ENCODE measurements around the gene ADSL. TPM values are rescaled to one million over a fixed set of nuclear protein-coding genes. Genes with fewer than 3 reads are reported as not detected.
A peak's percentile ranks its signal among the peaks of the same experiment; 100 is the strongest.

The ADSL gene
- polyA plus RNA-seq, 2 donors = 22.0 to 33.3 TPM

DNA sequence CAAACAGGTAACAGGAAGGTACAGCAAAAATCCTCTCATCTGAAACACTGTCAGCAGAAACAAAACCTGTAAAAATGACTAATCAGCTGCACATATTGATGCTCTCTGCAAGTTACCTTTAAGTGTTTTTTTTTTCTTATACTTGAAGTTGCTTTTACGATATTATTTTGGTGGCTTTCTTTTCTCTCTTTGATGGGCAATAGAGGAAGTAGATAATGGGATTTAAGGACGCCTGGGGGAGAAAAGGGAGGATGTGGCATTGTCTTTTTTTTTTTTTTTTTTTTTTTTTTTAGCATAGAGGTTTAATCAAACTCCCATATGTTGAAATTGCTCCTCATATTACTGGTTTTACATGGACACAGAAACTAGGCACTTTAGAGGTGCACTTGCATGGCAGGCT is 11.4 kb upstream of the ADSL start:
- H3K4me1 ChIP-seq (ENCODE audit: control insufficient read depth in 2 of 2, insufficient read depth in 2 of 2, low read length in 1 of 2) = no peaks in the 10 kb centered on the region
- WGBS, 2 donors = 27 to 42% methylated on average over 2 of the region's 2 CpGs
- H3K36me3 ChIP-seq (ENCODE audit: control insufficient read depth in 2 of 2, insufficient read depth in 2 of 2, low read length in 1 of 2) = no peaks in the 10 kb centered on the region
- no peak overlapping the region for H3K27ac ChIP-seq (ENCODE audit: low read depth in 2 of 2, low read length in 1 of 2)
- no peaks in the 10 kb centered on the region for H3K9me3 ChIP-seq (ENCODE audit: control insufficient read depth in 2 of 2, insufficient read depth in 1 of 2, low read depth in 1 of 2, low read length in 1 of 2)
- H3K27me3 ChIP-seq (ENCODE audit: control insufficient read depth in 1 of 2, insufficient read depth in 2 of 2, low read length in 2 of 2) = no peaks in the 10 kb centered on the region
- no peak overlapping the region for H3K4me3 ChIP-seq (ENCODE audit: low read depth in 1 of 2, low read length in 2 of 2)

DNA sequence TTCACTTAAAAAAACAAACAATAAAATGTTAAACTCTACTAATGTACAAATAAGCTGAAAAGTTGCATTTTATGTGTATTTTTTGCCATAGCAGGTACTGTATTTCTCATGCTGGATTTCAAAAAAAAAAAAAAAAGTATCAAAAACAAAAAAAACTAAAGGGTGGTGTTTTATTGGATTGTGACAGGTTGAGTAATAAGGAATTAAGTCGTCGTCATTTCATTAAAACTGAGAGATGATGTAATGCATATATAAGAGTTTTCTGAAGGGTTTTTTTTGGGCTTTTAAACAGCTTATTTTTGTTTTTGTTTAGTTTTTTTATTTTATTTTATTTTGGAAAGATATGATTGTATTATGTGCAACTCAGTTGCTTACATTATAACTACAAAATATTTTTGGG is 10.9 kb upstream of the ADSL start:
- Histone ChIP-seq H3K27me3 (ENCODE audit: control insufficient read depth in 1 of 2, insufficient read depth in 2 of 2, low read length in 2 of 2) (no peaks in the 10 kb centered on the region), H3K36me3 (ENCODE audit: control insufficient read depth in 2 of 2, insufficient read depth in 2 of 2, low read length in 1 of 2) (no peaks in the 10 kb centered on the region), H3K9me3 (ENCODE audit: control insufficient read depth in 2 of 2, insufficient read depth in 1 of 2, low read depth in 1 of 2, low read length in 1 of 2) (no peaks in the 10 kb centered on the region), H3K4me1 (ENCODE audit: control insufficient read depth in 2 of 2, insufficient read depth in 2 of 2, low read length in 1 of 2) (no peaks in the 10 kb centered on the region), H3K4me3 (ENCODE audit: low read depth in 1 of 2, low read length in 2 of 2) (no peak overlapping the region), H3K27ac (ENCODE audit: low read depth in 2 of 2, low read length in 1 of 2) (no peak overlapping the region)
- WGBS, 2 donors = 39 to 41% methylated on average over 2 of the region's 2 CpGs

DNA sequence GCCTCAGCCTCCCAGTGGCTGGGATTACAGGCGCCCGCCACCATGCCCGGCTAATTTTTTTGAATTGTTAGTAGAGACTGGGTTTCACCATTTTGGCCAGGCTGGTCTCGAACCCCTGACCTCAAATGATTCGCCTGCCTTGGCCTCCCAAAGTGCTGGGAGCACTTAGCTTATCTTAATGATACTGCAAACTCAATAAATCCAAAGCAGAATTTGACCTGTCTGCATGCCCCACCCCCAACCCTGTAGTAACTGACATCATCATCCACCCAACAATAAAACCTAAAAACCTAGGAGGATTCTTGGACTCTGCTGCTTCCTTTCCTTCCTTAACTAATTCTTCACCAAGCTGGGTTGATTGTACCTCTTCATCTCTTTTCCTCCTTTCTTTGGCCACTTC is 6.3 kb upstream of the ADSL start:
- H3K4me3 ChIP-seq (ENCODE audit: low read depth in 1 of 2, low read length in 2 of 2) = no peak overlapping the region

DNA sequence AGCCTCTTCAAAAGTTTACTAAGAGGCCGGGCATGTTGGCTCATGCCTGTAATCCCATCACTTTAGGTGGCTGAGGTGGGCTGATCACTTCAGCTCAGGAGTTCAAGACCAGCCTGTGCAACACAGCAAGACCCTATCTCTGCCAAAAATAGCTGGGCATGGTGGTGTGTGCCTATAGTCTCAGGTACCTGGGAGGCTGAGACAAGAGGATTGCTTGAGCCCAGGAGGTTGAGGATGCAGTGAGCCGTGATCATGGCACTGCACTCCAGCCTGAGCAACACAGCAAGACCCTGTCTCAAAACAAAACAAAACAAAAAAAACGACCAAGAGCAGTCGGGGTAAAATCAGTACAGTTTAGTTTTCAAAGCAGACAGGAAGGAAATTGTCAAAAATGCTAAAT is 4.7 kb upstream of the ADSL start:
- WGBS, 2 donors = 43 to 56% methylated on average over 4 of the region's 4 CpGs
- no peaks in the 10 kb centered on the region for H3K27me3 ChIP-seq (ENCODE audit: control insufficient read depth in 1 of 2, insufficient read depth in 2 of 2, low read length in 2 of 2)
- H3K27ac ChIP-seq (ENCODE audit: low read depth in 2 of 2, low read length in 1 of 2) = no peak overlapping the region
- H3K4me1 ChIP-seq (ENCODE audit: control insufficient read depth in 2 of 2, insufficient read depth in 2 of 2, low read length in 1 of 2) = no peaks in the 10 kb centered on the region
- H3K9me3 ChIP-seq (ENCODE audit: control insufficient read depth in 2 of 2, insufficient read depth in 1 of 2, low read depth in 1 of 2, low read length in 1 of 2) = no peaks in the 10 kb centered on the region
- H3K36me3 ChIP-seq (ENCODE audit: control insufficient read depth in 2 of 2, insufficient read depth in 2 of 2, low read length in 1 of 2) = no peaks in the 10 kb centered on the region
- H3K4me3 ChIP-seq (ENCODE audit: low read depth in 1 of 2, low read length in 2 of 2) = no peak overlapping the region

More for the DNA sequence above, 6.3 kb upstream of the ADSL start:
- Histone ChIP-seq H3K27ac (ENCODE audit: low read depth in 2 of 2, low read length in 1 of 2) (no peak overlapping the region), H3K9me3 (ENCODE audit: control insufficient read depth in 2 of 2, insufficient read depth in 1 of 2, low read depth in 1 of 2, low read length in 1 of 2) (no peaks in the 10 kb centered on the region), H3K4me1 (ENCODE audit: control insufficient read depth in 2 of 2, insufficient read depth in 2 of 2, low read length in 1 of 2) (no peaks in the 10 kb centered on the region), H3K27me3 (ENCODE audit: control insufficient read depth in 1 of 2, insufficient read depth in 2 of 2, low read length in 2 of 2) (no peaks in the 10 kb centered on the region), H3K36me3 (ENCODE audit: control insufficient read depth in 2 of 2, insufficient read depth in 2 of 2, low read length in 1 of 2) (no peaks in the 10 kb centered on the region)
- 94% methylated on average over 5 of the region's 5 CpGs for WGBS, 2 donors

DNA sequence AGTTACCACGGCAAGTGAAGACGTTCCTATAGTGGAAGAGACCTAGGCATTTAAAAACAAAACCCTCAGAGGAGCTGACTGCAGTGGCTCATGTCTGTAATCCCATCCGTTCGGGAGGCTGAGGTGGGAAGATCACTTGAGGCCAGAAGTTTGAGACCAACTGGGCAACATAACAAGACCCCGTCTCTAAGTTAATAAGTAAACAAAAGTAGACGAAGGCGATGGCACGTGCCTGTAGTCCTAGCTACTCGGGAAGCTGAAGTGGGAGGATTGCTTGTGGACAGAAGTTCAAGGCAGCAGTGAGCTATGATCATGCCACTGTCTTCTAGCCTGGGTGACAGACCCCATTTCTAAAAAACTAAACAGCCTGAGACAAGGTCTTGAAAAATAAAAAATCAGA is 3.8 kb upstream of the ADSL start:
- 45% methylated on average over 9 of the region's 9 CpGs for WGBS, 2 donors
- H3K36me3 ChIP-seq (ENCODE audit: control insufficient read depth in 2 of 2, insufficient read depth in 2 of 2, low read length in 1 of 2) = no peaks in the 10 kb centered on the region
- H3K27me3 ChIP-seq (ENCODE audit: control insufficient read depth in 1 of 2, insufficient read depth in 2 of 2, low read length in 2 of 2) = no peaks in the 10 kb centered on the region
- H3K4me3 ChIP-seq (ENCODE audit: low read depth in 1 of 2, low read length in 2 of 2) = no peak overlapping the region
- no peak overlapping the region for H3K27ac ChIP-seq (ENCODE audit: low read depth in 2 of 2, low read length in 1 of 2)
- no peaks in the 10 kb centered on the region for H3K9me3 ChIP-seq (ENCODE audit: control insufficient read depth in 2 of 2, insufficient read depth in 1 of 2, low read depth in 1 of 2, low read length in 1 of 2)
- H3K4me1 ChIP-seq (ENCODE audit: control insufficient read depth in 2 of 2, insufficient read depth in 2 of 2, low read length in 1 of 2) = no peaks in the 10 kb centered on the region

DNA sequence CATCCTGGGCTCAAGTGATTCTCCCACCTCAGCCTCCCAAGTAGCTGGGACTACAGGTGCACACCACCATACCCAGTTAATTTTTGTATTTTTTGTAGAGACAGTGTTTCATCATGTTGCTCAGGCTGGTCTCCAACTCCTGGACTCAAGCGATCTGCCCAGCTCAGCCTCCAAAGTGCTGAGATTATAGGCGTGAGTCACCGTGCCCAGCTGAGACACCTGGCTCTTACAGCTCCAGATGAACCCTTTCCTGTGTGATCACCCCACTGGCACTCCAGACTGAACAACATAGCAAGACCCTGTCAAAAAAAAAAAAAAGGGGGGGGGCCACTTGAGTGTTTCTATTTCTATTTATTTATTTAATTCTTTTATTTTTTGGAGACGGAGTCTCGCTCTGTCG is 1.0 kb upstream of the ADSL start:
- WGBS, 2 donors = 57 to 65% methylated on average over 6 of the region's 6 CpGs
- no peaks in the 10 kb centered on the region for H3K4me1 ChIP-seq (ENCODE audit: control insufficient read depth in 2 of 2, insufficient read depth in 2 of 2, low read length in 1 of 2)
- no peaks in the 10 kb centered on the region for H3K27me3 ChIP-seq (ENCODE audit: control insufficient read depth in 1 of 2, insufficient read depth in 2 of 2, low read length in 2 of 2)
- no peaks in the 10 kb centered on the region for H3K36me3 ChIP-seq (ENCODE audit: control insufficient read depth in 2 of 2, insufficient read depth in 2 of 2, low read length in 1 of 2)
- H3K9me3 ChIP-seq (ENCODE audit: control insufficient read depth in 2 of 2, insufficient read depth in 1 of 2, low read depth in 1 of 2, low read length in 1 of 2) = no peaks in the 10 kb centered on the region
- no peak overlapping the region for H3K27ac ChIP-seq (ENCODE audit: low read depth in 2 of 2, low read length in 1 of 2)
- H3K4me3 ChIP-seq (ENCODE audit: low read depth in 1 of 2, low read length in 2 of 2) = peak overlapping the region in 1 of 2 donors; percentile 61

DNA sequence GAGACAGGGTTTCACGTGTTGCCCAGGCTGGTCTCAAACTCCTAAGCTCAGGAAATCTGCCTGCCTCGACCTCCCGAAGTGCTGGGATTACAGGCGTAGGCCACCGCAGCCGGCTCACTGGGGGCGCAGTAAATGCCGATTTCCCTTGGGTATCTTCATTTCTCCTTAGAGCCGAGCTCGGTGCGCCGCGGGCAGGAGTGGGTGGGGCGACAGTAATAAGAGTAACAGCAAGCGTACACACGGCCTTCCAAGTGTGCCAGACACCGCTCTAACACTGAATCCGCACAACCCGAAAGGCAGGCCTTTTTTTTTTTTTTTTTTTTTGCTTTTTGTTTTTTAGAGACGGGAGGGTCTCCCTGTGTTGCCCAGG is 500 bp upstream of the ADSL start:
- Histone ChIP-seq H3K36me3 (ENCODE audit: control insufficient read depth in 2 of 2, insufficient read depth in 2 of 2, low read length in 1 of 2) (no peaks in the 10 kb centered on the region), H3K4me3 (ENCODE audit: low read depth in 1 of 2, low read length in 2 of 2) (peak overlapping the region; percentile 61 to 89), H3K27me3 (ENCODE audit: control insufficient read depth in 1 of 2, insufficient read depth in 2 of 2, low read length in 2 of 2) (no peaks in the 10 kb centered on the region), H3K27ac (ENCODE audit: low read depth in 2 of 2, low read length in 1 of 2) (peak overlapping the region; percentile 93 to 96), H3K4me1 (ENCODE audit: control insufficient read depth in 2 of 2, insufficient read depth in 2 of 2, low read length in 1 of 2) (no peaks in the 10 kb centered on the region), H3K9me3 (ENCODE audit: control insufficient read depth in 2 of 2, insufficient read depth in 1 of 2, low read depth in 1 of 2, low read length in 1 of 2) (no peaks in the 10 kb centered on the region)
- WGBS, 2 donors = 0 to 1% methylated on average over 20 of the region's 20 CpGs

DNA sequence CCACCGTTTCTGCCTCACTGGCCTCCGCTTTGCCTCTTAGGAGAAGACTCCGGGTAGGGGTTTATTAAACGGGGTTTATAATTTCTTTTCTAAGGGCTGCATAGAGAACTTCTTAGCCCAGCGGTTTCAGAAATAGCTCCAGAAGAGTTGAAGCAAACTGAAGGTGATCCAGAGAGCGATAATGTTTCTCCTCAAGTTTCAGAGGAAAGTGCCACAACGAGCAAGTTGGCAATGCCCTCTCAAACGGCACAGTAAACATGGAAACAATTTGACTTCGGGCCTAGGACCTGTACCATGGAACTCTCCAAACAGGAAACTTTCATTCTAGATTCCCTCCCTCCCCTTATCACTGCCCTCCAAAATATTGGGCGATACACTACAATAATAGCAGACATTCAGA is 1.0 kb downstream of the ADSL start:
- no peaks in the 10 kb centered on the region for H3K9me3 ChIP-seq (ENCODE audit: control insufficient read depth in 2 of 2, insufficient read depth in 1 of 2, low read depth in 1 of 2, low read length in 1 of 2)
- H3K4me1 ChIP-seq (ENCODE audit: control insufficient read depth in 2 of 2, insufficient read depth in 2 of 2, low read length in 1 of 2) = no peaks in the 10 kb centered on the region
- 13 to 15% methylated on average over 10 of the region's 10 CpGs for WGBS, 2 donors
- no peaks in the 10 kb centered on the region for H3K27me3 ChIP-seq (ENCODE audit: control insufficient read depth in 1 of 2, insufficient read depth in 2 of 2, low read length in 2 of 2)
- peak overlapping the region; percentile 93 to 96 for H3K27ac ChIP-seq (ENCODE audit: low read depth in 2 of 2, low read length in 1 of 2)
- H3K36me3 ChIP-seq (ENCODE audit: control insufficient read depth in 2 of 2, insufficient read depth in 2 of 2, low read length in 1 of 2) = no peaks in the 10 kb centered on the region
- H3K4me3 ChIP-seq (ENCODE audit: low read depth in 1 of 2, low read length in 2 of 2) = peak overlapping the region; percentile 61 to 89

DNA sequence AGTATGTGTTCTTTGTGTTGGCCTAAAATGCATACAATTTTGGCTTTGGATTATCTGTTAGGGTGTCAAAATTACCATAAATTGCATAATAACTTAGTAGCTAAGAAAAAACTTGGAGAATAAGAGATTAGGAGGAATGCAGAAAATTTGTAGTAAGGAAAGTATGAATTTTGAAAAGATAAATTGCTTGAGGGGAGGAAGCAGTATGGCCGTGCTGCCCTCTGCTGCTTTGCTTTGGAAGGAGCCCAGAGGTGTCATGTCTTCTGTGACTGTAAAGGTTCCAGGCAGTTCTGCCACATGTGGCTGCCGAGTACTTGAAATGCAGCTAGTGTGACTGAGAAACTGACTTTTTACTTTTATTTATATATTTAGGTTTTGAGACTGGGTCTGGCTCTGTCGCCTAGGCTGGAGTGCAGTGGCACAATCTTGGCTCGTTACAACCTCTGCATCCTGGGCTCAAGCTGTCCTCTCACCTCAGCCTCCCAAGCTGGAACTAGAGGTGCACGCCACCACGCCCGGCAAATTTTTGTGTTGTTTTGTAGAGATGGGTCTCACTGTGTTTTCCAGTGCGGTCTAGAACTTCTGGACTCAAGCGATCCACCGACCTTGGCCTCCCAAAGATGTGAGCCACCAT is 1.8 kb downstream of the ADSL start:
- H3K36me3 ChIP-seq (ENCODE audit: control insufficient read depth in 2 of 2, insufficient read depth in 2 of 2, low read length in 1 of 2) = peaks cover 0 to under 1% of the 10 kb centered on the region in 2 donors
- no peaks in the 10 kb centered on the region for H3K9me3 ChIP-seq (ENCODE audit: control insufficient read depth in 2 of 2, insufficient read depth in 1 of 2, low read depth in 1 of 2, low read length in 1 of 2)
- no peaks in the 10 kb centered on the region for H3K4me1 ChIP-seq (ENCODE audit: control insufficient read depth in 2 of 2, insufficient read depth in 2 of 2, low read length in 1 of 2)
- 56 to 57% methylated on average over 10 of the region's 10 CpGs for WGBS, 2 donors
- no peak overlapping the region for H3K4me3 ChIP-seq (ENCODE audit: low read depth in 1 of 2, low read length in 2 of 2)
- H3K27ac ChIP-seq (ENCODE audit: low read depth in 2 of 2, low read length in 1 of 2) = no peak overlapping the region
- no peaks in the 10 kb centered on the region for H3K27me3 ChIP-seq (ENCODE audit: control insufficient read depth in 1 of 2, insufficient read depth in 2 of 2, low read length in 2 of 2)

DNA sequence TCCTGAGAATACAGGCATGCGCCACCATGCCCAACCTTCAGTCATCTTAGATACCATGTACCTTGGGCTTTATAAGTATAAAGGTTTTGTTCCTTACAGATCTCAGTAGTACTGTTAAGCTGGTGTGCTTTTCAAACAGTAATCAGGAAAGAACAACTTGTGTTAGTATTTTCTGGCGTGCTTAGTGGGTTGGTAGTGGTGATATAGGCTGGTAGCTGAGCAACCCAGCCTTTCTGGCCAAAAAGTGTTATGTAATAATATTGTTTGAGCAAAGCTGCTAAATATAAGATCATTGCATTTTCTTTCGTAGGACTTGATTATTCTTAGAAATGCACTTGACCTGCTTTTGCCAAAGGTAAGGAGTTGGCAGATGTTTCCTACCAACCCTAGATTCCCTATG is 6.5 kb downstream of the ADSL start:
- H3K36me3 ChIP-seq (ENCODE audit: control insufficient read depth in 2 of 2, insufficient read depth in 2 of 2, low read length in 1 of 2) = peaks cover 0 to 2% of the 10 kb centered on the region in 2 donors
- H3K9me3 ChIP-seq (ENCODE audit: control insufficient read depth in 2 of 2, insufficient read depth in 1 of 2, low read depth in 1 of 2, low read length in 1 of 2) = no peaks in the 10 kb centered on the region
- no peaks in the 10 kb centered on the region for H3K4me1 ChIP-seq (ENCODE audit: control insufficient read depth in 2 of 2, insufficient read depth in 2 of 2, low read length in 1 of 2)
- H3K4me3 ChIP-seq (ENCODE audit: low read depth in 1 of 2, low read length in 2 of 2) = no peak overlapping the region
- WGBS, 2 donors = 87 to 91% methylated on average over 3 of the region's 3 CpGs
- H3K27ac ChIP-seq (ENCODE audit: low read depth in 2 of 2, low read length in 1 of 2) = no peak overlapping the region
- H3K27me3 ChIP-seq (ENCODE audit: control insufficient read depth in 1 of 2, insufficient read depth in 2 of 2, low read length in 2 of 2) = no peaks in the 10 kb centered on the region
